Measurements from ENCODE around the gene PVALEF.

PVALEF gene

DNA sequence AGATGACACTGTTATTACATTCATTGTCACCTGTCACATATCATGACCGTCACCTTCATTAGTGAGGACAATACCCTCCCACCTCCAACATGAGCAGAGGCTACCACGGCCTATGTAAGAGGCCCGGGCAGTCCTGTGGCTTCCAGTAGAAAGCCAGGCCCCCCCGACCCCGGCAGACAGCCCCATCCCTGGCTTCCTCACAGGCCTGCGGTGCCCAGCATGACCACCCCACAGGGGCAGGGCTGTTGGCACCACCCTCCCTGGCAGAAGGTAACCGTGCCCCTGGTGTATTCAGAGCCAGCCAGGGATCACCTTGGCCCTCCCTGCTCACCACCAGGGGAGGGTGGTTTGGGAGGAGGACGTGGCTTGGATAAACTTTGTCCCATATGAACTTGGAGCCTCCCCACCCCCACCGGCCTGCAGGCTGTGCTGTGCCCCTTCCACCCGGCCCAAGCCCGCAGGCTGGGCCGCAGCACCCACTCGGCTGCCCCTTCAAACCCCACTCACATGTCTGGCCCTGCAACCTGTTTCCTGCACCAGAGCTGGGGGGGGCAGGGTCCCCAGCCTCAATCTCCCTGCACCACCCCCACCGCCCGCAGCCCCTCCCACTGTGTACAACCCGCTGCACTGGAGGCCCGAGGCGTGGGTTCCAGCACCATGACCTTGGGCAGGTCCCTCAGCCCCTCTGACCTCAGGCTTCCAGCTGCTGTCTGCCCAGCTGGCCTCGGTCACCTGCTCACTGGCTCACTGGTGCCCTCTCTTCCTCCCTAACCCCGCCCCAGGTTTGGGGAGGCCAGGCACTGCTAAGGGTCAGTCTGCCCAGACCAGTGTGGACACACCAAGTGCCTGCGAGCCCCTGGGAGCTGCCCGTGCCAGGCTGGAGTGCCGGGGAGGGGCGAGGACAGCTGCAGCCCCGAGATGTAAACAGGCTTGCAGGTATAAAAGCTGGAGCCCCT lies 13.1 kb downstream of the PVALEF start:
- peak in 1 of 10 donors; percentile 70 for DNase-seq
- intact Hi-C loops (cut with DNase I) = no loop called here

DNA sequence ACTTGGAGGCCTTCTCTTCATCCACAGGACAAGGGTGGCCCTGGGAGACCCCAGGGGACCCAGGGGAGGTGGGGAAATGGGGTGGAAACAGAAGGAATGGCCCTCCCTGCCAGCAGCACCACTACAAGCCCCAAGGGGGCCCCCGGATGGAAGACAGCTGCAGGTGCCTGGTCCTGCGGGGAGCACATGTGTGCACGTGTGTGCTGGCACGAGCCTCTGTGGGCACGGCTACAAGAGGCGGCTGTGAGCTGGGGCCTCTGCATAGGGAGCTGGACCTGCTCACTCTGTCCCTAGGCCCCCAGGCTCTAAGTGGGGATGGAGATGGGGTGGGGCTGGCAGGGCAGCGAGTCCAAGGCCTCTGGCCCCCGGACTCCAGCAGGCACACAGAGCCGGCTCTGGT lies 13.9 kb downstream of the PVALEF start:
- intact Hi-C loops (cut with DNase I) = no loop called here
- DNase-seq = peak in 1 of 10 donors; percentile 29

DNA sequence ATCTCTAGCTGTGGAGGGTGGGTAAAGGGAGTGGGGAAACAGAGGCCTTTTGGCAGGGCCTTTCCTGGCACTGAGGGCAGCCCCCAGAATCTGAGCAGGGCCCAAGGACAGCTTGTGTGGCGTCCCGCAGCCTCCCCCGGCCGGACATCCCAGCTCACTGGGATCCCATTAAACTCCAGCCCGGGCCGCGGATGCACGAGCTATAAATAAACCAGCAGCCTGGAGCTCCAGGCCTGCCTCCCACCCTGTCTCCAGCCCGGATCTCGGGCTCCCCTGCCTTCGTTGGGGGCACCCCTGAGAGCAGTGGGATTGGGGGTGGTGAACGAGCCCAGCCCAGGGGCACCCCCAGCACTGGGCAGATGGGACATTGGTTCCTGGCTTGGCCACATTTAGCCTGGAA lies 14.6 kb downstream of the PVALEF start:
- peak in 1 of 10 donors; percentile 67 for DNase-seq

DNA sequence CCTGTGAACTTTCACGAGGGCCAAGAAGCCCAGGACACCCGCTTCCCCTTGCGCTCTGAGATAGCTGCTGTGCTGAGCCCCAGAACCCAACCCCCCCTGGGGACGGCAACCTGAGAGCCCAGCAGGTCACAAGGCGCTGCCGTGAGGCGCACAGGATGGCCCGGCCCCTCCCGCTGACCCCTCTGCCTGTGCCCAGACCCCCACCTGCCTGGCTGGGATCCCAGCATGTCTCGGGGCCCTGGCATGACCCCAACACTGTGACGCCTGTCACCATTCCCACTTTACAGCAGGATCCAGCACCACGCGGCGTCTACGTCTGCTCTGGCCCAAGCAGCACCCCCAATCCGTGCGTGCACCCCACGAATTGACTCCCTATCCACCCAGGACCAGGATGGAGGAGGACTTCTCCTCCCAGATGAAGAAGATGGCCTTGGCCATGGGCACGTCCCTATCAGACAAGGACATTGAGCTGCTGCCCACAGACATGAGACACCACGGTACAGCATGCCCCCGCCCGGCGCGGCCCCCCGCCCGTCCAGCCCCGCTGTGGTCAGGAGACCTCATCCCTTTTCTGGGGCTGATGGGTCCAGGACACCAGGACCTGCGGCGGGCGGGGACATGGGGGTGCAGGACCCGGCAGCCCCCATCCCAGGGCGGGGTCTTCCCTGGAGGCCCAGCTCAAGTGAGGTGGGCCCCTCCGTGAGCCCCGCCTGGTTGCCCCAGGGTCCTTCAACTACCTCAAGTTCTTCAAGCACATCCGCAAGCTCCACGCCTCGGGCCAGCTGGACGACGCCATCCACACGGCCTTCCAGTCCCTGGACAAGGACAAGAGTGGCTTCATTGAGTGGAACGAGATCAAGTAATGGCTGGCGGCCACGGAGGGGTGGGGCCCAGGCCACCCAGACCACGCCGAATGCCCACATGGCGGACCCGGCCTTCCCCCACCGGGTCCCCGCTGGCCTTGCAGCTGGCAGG lies 15.8 kb downstream of the PVALEF start:
- intact Hi-C loops (cut with DNase I) = no loop called here
- DNase-seq = peak in 1 of 10 donors; percentile 87

More for the DNA sequence above, 14.6 kb downstream of the PVALEF start:
- intact Hi-C loops (cut with DNase I) = no loop called here

DNA sequence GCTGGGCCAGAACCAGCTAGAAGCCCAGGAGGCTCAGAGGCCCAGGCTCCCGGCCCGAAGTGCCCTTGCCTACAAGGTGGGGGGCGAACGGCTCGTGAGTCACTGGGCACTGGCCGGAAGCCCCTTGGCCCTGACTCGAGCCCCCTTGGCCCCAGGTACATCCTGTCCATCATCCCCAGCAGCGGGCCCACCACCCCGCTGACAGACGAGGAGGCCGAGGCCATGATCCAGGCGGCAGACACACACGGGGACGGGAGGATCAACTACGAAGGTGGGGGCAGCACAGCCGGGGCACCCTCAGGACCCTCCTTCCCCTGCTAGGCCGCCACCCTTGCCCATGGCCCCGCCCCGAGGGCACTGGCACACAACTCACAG lies 16.5 kb downstream of the PVALEF start:
- DNase-seq = no peak
- intact Hi-C loops (cut with DNase I) = no loop called here

DNA sequence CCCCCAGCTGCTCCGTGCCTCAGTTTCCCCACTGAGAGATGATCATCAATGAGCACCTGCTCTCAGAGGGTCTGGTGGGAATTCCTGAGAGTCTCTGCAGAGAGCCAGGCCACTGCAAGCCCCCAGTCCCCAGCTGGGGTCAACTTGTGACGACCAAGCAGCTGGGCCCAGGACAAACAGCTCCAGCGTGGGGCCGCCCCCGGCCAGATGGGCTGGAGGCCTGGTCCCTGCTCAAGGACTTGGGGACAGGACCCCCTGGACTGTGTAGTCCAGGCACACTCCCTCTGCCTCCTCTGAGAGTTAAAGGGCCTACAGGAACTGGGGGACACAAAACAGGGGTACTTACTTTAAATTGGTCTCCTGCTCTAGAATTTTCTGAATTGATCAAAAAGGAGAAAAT lies 17.3 kb downstream of the PVALEF start:
- intact Hi-C loops (cut with DNase I) = no loop called here
- DNase-seq = peak in 1 of 10 donors; percentile 67

DNA sequence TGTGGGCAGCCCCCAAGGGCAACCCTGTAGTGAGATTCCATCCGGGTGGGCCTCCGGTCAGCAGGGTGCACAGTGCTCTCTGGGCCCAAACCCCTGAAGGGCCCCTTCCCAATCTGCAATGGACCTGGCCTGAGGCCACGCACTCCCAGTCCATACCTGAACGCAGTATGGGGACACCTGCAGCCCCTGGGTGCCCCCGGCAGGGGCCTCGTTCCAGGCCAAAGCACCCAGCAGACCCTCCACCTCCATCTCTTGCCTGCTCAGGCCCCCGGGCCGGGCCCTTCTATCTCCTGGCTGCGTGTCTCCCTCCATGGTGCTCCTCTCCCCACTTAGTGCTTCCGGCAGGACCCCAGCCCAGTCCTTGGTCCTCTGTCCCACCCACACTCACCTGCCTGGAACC lies 18.0 kb downstream of the PVALEF start:
- no peak for DNase-seq
- intact Hi-C loops (cut with DNase I) = no loop called here

DNA sequence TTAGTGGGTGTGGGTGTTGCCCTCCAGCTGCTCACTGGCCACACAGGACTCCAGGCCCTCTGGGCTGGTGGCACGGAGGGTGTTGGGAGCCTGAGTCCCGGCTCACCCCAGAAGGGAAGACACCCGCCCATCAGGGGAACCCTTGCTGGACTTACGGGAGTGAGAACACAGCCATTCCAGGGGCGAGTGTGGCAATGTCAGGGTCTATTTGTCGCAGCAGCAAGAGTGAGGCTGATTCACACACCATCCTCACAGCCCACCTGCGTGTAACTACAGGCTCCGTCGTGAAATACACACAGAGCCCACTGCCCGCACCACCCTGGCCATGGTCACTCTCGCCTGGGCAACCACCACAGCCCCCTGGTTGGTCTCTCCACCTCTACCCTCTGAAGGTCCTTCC lies 18.5 kb downstream of the PVALEF start:
- intact Hi-C loops (cut with DNase I) = no loop called here

DNA sequence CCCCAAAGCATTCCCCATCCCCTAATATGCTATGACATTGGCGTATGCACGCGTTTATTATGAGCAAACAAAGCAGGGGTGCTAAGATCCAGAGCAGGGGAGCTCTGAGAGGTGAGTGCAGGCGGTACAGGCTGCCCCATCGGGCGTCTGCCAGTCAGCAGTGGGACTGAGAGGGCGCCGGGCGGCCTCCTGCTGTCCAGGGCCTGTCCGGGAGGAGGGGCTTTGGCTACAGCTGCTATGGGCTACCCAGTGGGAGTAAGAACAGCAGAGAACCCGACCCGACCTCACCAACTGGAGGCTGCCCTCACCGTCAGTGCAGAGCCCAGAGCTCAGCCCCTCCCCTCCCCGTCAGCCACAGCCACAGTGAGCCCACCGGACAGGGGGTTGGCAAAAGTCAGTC lies 19.2 kb downstream of the PVALEF start:
- intact Hi-C loops (cut with DNase I) = no loop called here
- peak in 1 of 10 donors; percentile 61 for DNase-seq

More for the DNA sequence above, 18.5 kb downstream of the PVALEF start:
- DNase-seq = peak in 1 of 10 donors; percentile 75

DNA sequence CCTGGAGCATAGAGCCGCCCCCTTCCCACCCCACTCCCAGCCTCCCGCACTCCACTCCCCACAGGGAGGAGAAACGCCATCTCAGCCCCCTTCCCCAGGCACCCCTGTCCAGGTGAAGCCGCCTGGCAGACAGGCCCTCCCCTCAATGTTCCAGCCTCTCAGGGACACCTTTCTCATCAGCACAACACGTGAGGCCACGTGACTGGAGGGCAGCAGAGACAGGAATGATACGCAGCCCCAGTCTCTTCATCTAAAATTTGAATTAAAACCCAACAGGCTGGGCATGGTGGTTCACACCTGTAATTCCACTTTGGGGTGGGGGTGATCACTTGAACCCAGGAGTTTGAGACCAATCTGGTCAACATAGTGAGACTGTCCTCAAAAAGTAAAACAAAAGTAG lies 20.9 kb downstream of the PVALEF start:
- intact Hi-C loops (cut with DNase I) = no loop called here
- peak in 1 of 10 donors; percentile 45 for DNase-seq

DNA sequence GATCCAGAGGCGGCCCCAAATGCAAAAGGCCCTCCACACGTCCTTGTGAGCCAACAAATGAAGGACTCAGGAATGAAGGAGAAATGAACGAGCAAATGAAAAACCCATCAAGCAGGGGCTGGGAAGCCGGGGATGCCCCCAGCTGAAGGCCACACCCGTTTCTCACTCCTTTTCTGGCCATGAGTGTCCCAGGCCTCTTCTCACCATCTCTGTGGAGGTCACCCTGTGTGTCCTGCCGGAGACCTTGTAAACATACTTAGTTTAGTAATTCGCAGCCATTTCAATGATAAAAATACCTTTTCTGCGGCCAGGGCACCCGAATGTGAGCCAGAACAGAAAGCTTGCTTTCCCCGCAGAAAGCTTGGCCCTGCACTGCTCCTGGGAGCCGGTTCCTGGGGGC lies 21.8 kb downstream of the PVALEF start:
- peak in 1 of 10 donors; percentile 38 for DNase-seq
- intact Hi-C loops (cut with DNase I) = no loop called here

DNA sequence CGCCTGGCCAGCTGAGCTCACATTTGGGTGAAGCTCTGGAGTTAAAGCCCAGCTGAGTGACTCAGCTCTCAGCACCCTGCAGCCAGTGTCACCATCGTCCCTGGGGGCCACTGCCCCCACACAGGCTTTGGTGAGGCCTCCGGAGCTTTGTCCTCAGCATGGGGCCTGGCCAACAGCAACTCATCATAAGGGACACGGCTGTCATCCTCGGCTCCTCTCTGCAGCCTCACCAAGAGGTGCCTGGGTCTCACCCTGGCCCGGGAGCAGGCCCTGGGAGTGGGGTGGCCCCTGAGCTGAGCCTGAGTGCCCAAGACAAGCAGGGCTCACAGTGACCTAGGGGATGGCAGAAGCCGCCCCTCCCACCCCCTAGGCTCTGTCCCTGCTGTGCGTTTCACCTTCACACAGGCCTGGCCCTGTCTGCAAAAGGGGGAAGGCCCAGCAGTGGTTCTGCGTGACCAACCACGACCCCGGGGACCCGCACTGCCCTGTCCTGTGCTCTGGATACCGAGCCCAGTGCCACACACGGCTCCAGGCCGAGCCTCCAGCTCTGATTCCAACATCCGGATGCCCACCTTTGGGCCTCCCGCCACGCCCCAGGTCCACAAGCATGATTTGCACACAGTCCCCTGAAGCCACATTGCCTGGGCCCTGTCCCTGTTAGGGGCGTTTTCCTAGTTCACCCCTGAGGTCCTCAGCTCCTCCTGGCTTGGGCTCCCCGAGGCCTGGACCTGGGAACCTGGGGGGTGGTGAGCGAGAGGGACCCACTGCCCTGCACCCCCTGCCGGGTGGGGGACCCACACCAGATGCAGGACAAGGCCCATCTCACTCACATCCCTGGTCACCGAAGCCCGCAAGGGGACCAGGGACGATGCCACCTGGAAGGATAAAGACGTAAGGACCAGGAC lies 22.5 kb downstream of the PVALEF start:
- intact Hi-C loops (cut with DNase I) = no loop called here
- peak in 1 of 10 donors; percentile 78 for DNase-seq

DNA sequence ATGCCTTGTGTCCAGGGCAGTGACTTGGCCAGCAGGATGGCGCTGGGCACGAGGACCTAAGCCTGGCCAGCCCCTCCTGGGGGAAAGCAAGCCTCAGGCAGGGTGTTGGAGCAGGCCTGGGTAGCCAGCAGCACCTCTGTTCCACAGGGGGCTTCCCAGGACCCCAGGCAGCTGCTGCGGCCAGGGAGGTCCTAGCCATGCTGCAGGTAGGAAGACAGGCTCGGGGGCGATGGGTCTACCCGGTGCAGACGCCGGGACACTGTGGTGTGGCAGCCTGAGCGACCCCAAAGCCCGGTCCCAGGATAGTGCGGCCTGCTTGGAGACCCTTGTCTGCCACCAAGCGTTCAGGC lies 23.2 kb downstream of the PVALEF start:
- intact Hi-C loops (cut with DNase I) = no loop called here
- DNase-seq = peak in 1 of 10 donors; percentile 77

DNA sequence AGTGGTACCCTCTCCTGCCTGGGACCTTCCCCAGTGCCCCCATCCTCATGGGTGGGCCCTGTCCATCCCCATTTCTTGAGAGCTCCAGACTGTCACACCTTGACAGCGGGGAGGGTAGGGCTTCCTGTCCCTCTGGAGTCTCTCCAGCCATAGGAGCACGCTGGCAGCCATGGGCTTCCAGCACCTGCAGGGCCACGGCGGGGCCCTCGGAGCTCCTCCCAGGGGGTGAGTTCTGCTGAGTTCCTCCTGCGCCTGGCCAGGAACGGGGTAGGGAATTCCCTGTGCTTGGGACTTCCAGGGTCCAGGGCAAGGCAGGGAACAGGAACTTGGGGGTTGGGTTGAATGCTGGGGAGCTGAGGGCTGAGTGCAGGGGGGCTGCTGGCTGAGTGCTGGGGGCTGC lies 23.7 kb downstream of the PVALEF start:
- intact Hi-C loops (cut with DNase I) = loop anchor here (1.0 kb wide), 1 partner anchor 47 kb away; no protein-coding TSS in a partner anchor
- DNase-seq = no peak

DNA sequence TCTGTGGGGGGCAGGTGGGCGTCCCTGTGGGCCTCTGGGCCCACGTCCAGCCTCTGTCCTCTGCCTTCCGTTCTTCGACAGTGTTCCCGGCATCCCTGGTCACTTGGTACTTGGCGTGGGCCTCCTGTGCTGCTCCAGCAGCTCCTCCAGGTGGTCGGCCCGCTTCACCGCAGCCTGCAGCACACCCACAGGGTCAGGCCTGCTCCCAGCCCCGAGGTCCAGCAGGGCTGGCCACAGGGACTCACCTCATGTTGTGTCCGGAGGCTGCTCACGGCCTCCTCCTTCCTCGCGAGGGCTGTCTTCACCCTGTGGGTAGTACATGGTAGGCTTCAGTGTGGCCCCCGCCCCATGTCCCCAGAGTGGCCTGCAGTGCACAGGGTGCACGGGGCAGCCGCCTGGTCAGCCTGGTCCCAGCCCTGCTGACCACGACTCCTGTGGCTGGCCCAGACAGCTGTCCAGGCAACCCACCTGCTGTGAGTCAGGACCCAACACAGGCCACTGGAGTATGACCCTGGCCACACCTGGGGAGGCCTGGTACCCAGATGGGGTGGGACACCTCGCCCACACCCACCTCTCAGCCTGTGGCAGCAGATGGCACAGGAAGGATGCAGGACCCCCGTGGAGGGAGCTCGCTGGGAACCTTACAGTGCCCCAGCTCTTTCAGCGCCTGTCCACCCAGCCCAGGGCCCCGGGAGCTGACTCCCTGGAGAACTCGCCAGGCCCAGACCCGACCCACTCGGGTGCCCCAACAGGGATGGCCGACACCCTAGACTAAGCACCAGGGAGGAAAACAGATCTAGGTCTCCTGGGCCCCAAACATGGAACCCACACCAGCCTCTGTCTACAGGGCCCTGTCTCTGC lies 24.6 kb downstream of the PVALEF start:
- intact Hi-C loops (cut with DNase I) = loop anchor here (1.0 kb wide), 1 partner anchor 48 kb away; no protein-coding TSS in a partner anchor
- DNase-seq = peak in 6 of 10 donors; percentile 34 to 93 (median 40)

DNA sequence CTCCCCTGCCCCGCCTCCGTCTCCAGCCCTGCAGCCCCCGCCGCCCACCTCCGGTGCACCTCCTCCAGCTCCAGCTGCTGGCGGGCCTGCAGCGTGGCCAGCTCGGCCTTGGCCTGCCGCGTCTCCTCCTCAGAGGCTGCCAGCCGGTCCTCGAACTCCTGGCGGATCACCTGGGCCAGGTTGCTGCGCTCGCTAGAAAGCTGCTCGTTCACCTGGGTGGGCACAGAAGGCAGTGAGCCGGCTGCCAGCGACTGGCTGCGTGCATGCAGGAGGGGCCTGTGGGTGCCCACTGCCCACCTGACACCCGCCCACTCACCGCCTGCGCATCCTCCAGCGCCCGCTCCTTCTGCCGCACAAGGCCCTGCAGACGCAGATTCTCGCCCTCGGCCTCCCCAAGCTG lies 25.3 kb downstream of the PVALEF start:
- intact Hi-C loops (cut with DNase I) = no loop called here
- peak in 1 of 10 donors; percentile 86 for DNase-seq

DNA sequence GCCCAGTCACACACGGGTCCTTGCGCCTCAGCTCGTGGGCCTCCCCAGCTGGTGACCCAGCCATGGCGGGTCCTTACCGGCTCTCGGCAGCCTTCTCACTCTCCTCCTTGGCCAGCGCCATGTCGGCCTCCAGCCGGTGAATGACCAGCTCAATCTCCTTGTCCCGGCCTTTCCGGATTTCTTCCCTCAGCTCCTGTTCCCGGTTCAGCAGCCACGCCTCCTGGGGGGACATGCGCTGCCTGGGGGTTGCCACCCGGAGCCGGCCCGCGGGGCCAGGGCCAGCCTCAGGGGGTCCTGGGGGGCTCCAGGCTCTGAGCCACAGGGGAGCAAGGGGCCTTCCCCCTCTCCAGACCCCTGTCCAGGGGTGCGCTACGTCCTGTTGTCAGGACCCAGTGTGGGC lies 25.8 kb downstream of the PVALEF start:
- intact Hi-C loops (cut with DNase I) = no loop called here
- peak in 1 of 10 donors; percentile 72 for DNase-seq

DNA sequence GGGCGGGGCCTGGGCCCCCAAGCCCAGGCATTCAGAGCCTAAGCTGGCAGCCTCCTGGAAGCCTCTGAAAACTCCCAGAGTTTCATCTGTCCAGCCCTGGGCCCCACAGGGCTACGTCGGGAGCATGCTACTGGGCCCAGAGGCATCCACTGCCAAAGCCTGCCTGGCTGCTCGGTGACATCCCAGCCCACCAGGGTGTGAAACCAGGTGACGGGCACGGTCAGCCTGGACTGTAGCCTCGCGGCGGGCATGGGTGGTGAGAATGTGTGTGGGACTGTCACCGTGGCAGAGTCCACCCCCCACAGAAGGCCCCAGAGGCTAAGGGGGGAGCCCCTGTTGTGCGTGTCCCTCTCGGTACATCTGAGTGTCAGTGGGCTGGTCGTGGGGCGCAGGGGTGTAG lies 26.3 kb downstream of the PVALEF start:
- intact Hi-C loops (cut with DNase I) = no loop called here
- DNase-seq = peak in 1 of 10 donors; percentile 81

Measured in posterior cingulate gyrus (tissue), 11 donors.